A549 (cell line): ENCODE data around the gene ZDHHC18. TPM values are rescaled to one million over a fixed set of nuclear protein-coding genes. Genes with fewer than 3 reads are reported as not detected.
A peak's percentile ranks its signal among the peaks of the same experiment; 100 is the strongest.

Experiments
- ATAC-seq, 2 experiments: fragments of 200-7000 bp in 1 of 2; fragments of >200 bp in 1 of 2; cut with Nextera tagmentation in 1 of 2; cut with Tn5 transposase in 1 of 2; 3 replicates each; pipeline versions ENCODE4 v1.8.0 to v1.9.1; 2018 to 2020; ENCODE audit warnings: mild to moderate bottlenecking in 1 of 2, moderate library complexity in 1 of 2
- CTCF ChIA-PET: fragments of 300-600 bp; sonication (Branson Sonifier 250); formaldehyde crosslinking; extraction: SDS; loops from one replicate; lab custom pipeline; 2021; ENCODE audit warnings: antibody characterized with exemption, inconsistent platforms; lab: Yijun Ruan, JAX
- POLR2A ChIA-PET: fragments of 350-600 bp; formaldehyde crosslinking; extraction: SDS; loops from one replicate; lab custom pipeline; 2021; ENCODE audit warnings: antibody characterized with exemption, inconsistent platforms; lab: Yijun Ruan, JAX
- DNase-seq, 2 experiments: peaks; one replicate each; pipeline versions ENCODE4 v3.0.0 to v3.0.0-alpha.2; 2011 to 2016; ENCODE audit warnings: low read depth in 1 of 2, low spot score in 1 of 2
- FAIRE-seq: peaks from 2 replicates; lab custom pipeline; 2011; peaks lifted over from hg19 to GRCh38; lab: Jason Lieb, UNC
- H3K27ac ChIP-seq, 2 experiments: fragments of >200 bp; sonication (Bioruptor Twin); formaldehyde crosslinking; 3 replicates each; pipeline ENCODE4 v1.5.1; 2016 to 2017
- H3K4me1 ChIP-seq: fragments of >200 bp; sonication (Bioruptor Twin); formaldehyde crosslinking; 3 replicates; pipeline ENCODE4 v1.6.1; 2016
- H3K4me2 ChIP-seq: fragments of >200 bp; sonication (Bioruptor Twin); formaldehyde crosslinking; 3 replicates; pipeline ENCODE4 v1.6.1; 2016
- H3K4me3 ChIP-seq: fragments of >200 bp; sonication (Bioruptor Twin); formaldehyde crosslinking; 3 replicates; pipeline ENCODE4 v1.5.1; 2016
- H3K9me3 ChIP-seq: fragments of >200 bp; sonication (Bioruptor Twin); formaldehyde crosslinking; 3 replicates; pipeline ENCODE4 v1.6.1; 2016
- CBX8 ChIP-seq: fragments of 200-600 bp; sonication (generic); IDR thresholded peaks from 2 replicates; pipeline ENCODE4 v1.6.1; 2016
- CHD4 ChIP-seq: fragments of 200-600 bp; sonication (generic); IDR thresholded peaks from 2 replicates; pipeline ENCODE4 v1.6.1; 2016; ENCODE audit warnings: antibody characterized with exemption, mild to moderate bottlenecking, borderline replicate concordance
- EHF ChIP-seq: fragments of 250-450 bp; sonication (Bioruptor Pico); IDR thresholded peaks from 2 replicates; pipeline ENCODE4 v1.5.0; 2020; ENCODE audit warnings: mild to moderate bottlenecking
- ELK1 ChIP-seq: fragments of 150-350 bp; IDR thresholded peaks from 2 replicates; pipeline ENCODE4 v1.6.1; 2014; ENCODE audit warnings: low read depth, mild to moderate bottlenecking, low read length
- EP300 ChIP-seq, 2 experiments: fragments of >200 bp; sonication (Bioruptor Twin); formaldehyde crosslinking; IDR thresholded peaks; 2 replicates in 1 of 2; 3 replicates in 1 of 2; pipeline ENCODE4 v1.6.1; 2016 to 2017
- ESRRA ChIP-seq: fragments of 150-350 bp; IDR thresholded peaks from 2 replicates; pipeline ENCODE4 v1.6.1; 2014; ENCODE audit warnings: mild to moderate bottlenecking, low read length, borderline replicate concordance
- HOXB5 ChIP-seq: fragments of 250-450 bp; sonication (Bioruptor Pico); IDR thresholded peaks from 2 replicates; pipeline ENCODE4 v1.5.0; 2020; ENCODE audit warnings: mild to moderate bottlenecking, moderate library complexity
- KDM5A ChIP-seq: fragments of 200-600 bp; sonication (generic); IDR thresholded peaks from 2 replicates; pipeline ENCODE4 v1.6.1; 2016; ENCODE audit warnings: antibody characterized with exemption, mild to moderate bottlenecking
- MAFK ChIP-seq: fragments of 450-650 bp; IDR thresholded peaks from 2 replicates; pipeline ENCODE4 v1.6.1; 2014; ENCODE audit not compliant: partially characterized antibody
- MAX ChIP-seq: IDR thresholded peaks from 2 replicates; pipeline ENCODE4 v1.6.1; 2012
- MYC ChIP-seq: IDR thresholded peaks from 2 replicates; pipeline ENCODE4 v1.6.1; 2012; ENCODE audit warnings: mild to moderate bottlenecking, inconsistent platforms, low read length, improper control_type of control experiment, borderline replicate concordance
- NPAS2 ChIP-seq: fragments of 250-450 bp; sonication (Bioruptor Pico); IDR thresholded peaks from 2 replicates; pipeline ENCODE4 v1.8.0; 2022; ENCODE audit warnings: mild to moderate bottlenecking, moderate library complexity, borderline replicate concordance
- PBX3 ChIP-seq: IDR thresholded peaks from 2 replicates; pipeline ENCODE4 v1.6.1; 2012
- PHF8 ChIP-seq: fragments of 200-600 bp; sonication (generic); IDR thresholded peaks from 2 replicates; pipeline ENCODE4 v1.6.1; 2016; ENCODE audit warnings: low read depth, mild to moderate bottlenecking, antibody characterized with exemption, moderate library complexity, borderline replicate concordance
- RAD21 ChIP-seq, 2 experiments: fragments of >200 bp in 1 of 2; sonication (Bioruptor Twin) in 1 of 2; formaldehyde crosslinking in 1 of 2; IDR thresholded peaks in 1 of 2; conservative IDR thresholded peaks in 1 of 2; 2 replicates in 1 of 2; 3 replicates in 1 of 2; pipeline ENCODE4 v1.6.1; 2012 to 2018; ENCODE audit warnings: inconsistent platforms in 1 of 2
- RNF2 ChIP-seq: fragments of 200-600 bp; sonication (generic); IDR thresholded peaks from 2 replicates; pipeline ENCODE4 v1.6.1; 2016; ENCODE audit warnings: low read depth, mild to moderate bottlenecking, antibody characterized with exemption, moderate library complexity, borderline replicate concordance
- SMC3 ChIP-seq: fragments of >200 bp; sonication (Bioruptor Twin); formaldehyde crosslinking; IDR thresholded peaks from 3 replicates; pipeline ENCODE4 v1.6.1; 2018; ENCODE audit warnings: inconsistent platforms
- SREBF2 ChIP-seq: fragments of 450-650 bp; IDR thresholded peaks from 2 replicates; pipeline ENCODE4 v1.6.1; 2014; ENCODE audit warnings: mild to moderate bottlenecking, moderate library complexity
- TFCP2L1 ChIP-seq: fragments of 250-450 bp; sonication (Bioruptor Pico); IDR thresholded peaks from 2 replicates; pipeline ENCODE4 v1.5.0; 2021; ENCODE audit warnings: mild to moderate bottlenecking
- TP53 ChIP-seq: fragments of 250-450 bp; sonication (Bioruptor Pico); IDR thresholded peaks from 2 replicates; pipeline ENCODE4 v1.5.0; 2021; ENCODE audit warnings: mild to moderate bottlenecking, moderate library complexity
- ZC3H11A ChIP-seq: fragments of 450-650 bp; IDR thresholded peaks from 2 replicates; pipeline ENCODE4 v1.6.1; 2014; ENCODE audit warnings: antibody characterized with exemption, mild to moderate bottlenecking
- ZNF302 ChIP-seq: fragments of 250-450 bp; sonication (Bioruptor Pico); IDR thresholded peaks from 2 replicates; pipeline ENCODE4 v1.9.0; 2021; ENCODE audit warnings: inconsistent platforms, mild to moderate bottlenecking, moderate library complexity
- whole genome bisulfite sequencing: methylation state at CpG from one replicate; pipeline ENCODE4 v1.1.6; 2017; ENCODE audit errors: missing lambda C conversion rate; 5-methylcytosine and 5-hydroxymethylcytosine counted together
- polyA plus RNA-seq, 4 experiments: library from polyadenylated mRNA; depleted of rRNA in 3 of 4; stranded (reverse); fragments of >200 nt; fragmentation: RNase III in 1 of 4; extraction: RNeasy Plus Mini Kit Qiagen cat#74134 plus additional on column Dnase treatment in 1 of 4; gene quantifications; 2 replicates in 3 of 4; 3 replicates in 1 of 4; pipeline ENCODE4 v1.2.3, GENCODE V29; 2011 to 2017

Gene ZDHHC18
- polyA plus RNA-seq, 2 of the 4 experiments (the other 2 are of a cell fraction), result 16.2 to 20.0 TPM

- no peak for ATAC-seq
- Histone ChIP-seq H3K4me2 (no peak overlapping the region), H3K27ac (0 out of 6 replicates have a peak overlapping the region, but pooled peaks of 1 of the 2 experiments have one; percentile 28), H3K9me3 (no peaks in the 10 kb centered on the region), H3K4me1 (peaks cover 27% of the 10 kb centered on the region)
- CTCF ChIA-PET, result interaction anchor here (0.7 to 7.2 kb wide), 7 partner anchors 8 to 239 kb away, joined by 3 to 57 read pairs (median 5); partner anchors contain the start of gene GPATCH3
- no peak for DNase-seq
- POLR2A ChIA-PET, result no interaction called here
- WGBS, result 95% methylated on average over 8 of the region's 8 CpGs
- TF ChIP-seq SREBF2, result no peak
- no peak for TF ChIP-seq HOXB5 (CRISPR knock-in tag)
- no peak for TF ChIP-seq EHF
- no peak for TF ChIP-seq MYC
- no peak for TF ChIP-seq TFCP2L1 (CRISPR knock-in tag)
- TF ChIP-seq MAX, result no peak
- TF ChIP-seq PHF8, result no peak
- no peak for TF ChIP-seq RAD21 (conservative IDR thresholded peaks at IDR 0.05 in 1 of 2, IDR thresholded peaks at IDR 0.05 in 1 of 2)
- TF ChIP-seq ZC3H11A, result no peak
- TF ChIP-seq TP53 (CRISPR knock-in tag), result no peak
- TF ChIP-seq PBX3, result no peak
- TF ChIP-seq, all 56 proteins: peak for 0
- no peak for FAIRE-seq
- no peak overlapping the region for H3K4me3 ChIP-seq
Measured at GRCh38 chr1:26857473-26858060, 31.1 kb downstream of the ZDHHC18 start.

GRCh38 chr1:26858160-26858559 is 31.7 kb downstream of the ZDHHC18 start:
- no peak for DNase-seq
- CTCF ChIA-PET, result interaction anchor here (0.7 to 7.2 kb wide), 8 partner anchors 8 to 256 kb away, joined by 3 to 57 read pairs (median 6); partner anchors contain the start of gene GPATCH3
- Histone ChIP-seq H3K4me1 (peaks cover 22% of the 10 kb centered on the region), H3K4me3 (no peak overlapping the region), H3K27ac (0 out of 6 replicates have a peak overlapping the region, but pooled peaks of 1 of the 2 experiments have one; percentile 28), H3K4me2 (no peak overlapping the region), H3K9me3 (no peaks in the 10 kb centered on the region)
- ATAC-seq, result no peak
- WGBS, result 89% methylated on average over 4 of the region's 4 CpGs
- no peak for FAIRE-seq
- TF ChIP-seq EP300 (IDR thresholded peaks at IDR 0.05), result no peak
- TF ChIP-seq HOXB5 (CRISPR knock-in tag), result no peak
- TF ChIP-seq NPAS2, result no peak
- no peak for TF ChIP-seq ESRRA
- no peak for TF ChIP-seq TP53 (CRISPR knock-in tag)
- TF ChIP-seq CHD4, result no peak
- no peak for TF ChIP-seq RNF2
- TF ChIP-seq MAFK, result no peak
- TF ChIP-seq KDM5A, result no peak
- no peak for TF ChIP-seq MYC
- no peak for TF ChIP-seq CBX8
- no peak for TF ChIP-seq MAX
- no peak for TF ChIP-seq SMC3
- no peak for TF ChIP-seq ELK1
- no peak for TF ChIP-seq ZNF302
- POLR2A ChIA-PET, result no interaction called here
